22Rv1 (cell line): ENCODE results near the gene TBX15.

Source experiments
- CTCF ChIP-seq: fragments of 450-650 bp; IDR thresholded peaks from 2 replicates; pipeline ENCODE4 v1.5.1; 2017; ENCODE audit warnings: mild to moderate bottlenecking
- ZFX ChIP-seq: fragments of 450-650 bp; IDR thresholded peaks from 2 replicates; pipeline ENCODE4 v1.6.1; 2017; ENCODE audit warnings: antibody characterized with exemption, borderline replicate concordance

DNA sequence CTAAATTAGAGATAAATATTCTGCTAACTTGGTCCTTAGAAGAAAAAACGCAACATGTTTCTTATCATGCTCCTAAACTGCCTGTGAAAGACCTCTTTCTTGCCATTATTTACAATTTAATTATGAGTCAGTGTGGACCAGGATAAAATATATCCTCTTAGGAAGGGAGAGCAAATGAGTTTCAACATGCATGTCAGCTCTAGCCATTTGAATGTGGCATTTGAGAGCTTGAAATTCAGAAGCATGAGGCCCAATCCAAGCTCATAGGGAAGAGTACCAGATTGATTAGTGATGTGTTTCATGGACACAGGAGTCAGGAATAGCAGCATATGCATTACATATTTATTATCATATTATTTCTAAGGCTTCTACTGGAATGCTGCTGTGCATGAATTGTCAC is 39.3 kb downstream of the TBX15 start:
- no peak for TF ChIP-seq CTCF
- TF ChIP-seq ZFX = no peak
